ENCODE measurements around the gene FAM24B.
"Not testable (repeated sequence)": the region's sequence is repeated elsewhere in the genome, so short reads cannot be mapped to it uniquely, and the experiment has no call there.

Gene FAM24B

GRCh38 chr10:122859527-122859926, 19.9 kb downstream of the FAM24B start:
- in situ Hi-C loops (cut with MboI; ENCODE audit: low sequenced_read_pairs) = no loop called here

DNA sequence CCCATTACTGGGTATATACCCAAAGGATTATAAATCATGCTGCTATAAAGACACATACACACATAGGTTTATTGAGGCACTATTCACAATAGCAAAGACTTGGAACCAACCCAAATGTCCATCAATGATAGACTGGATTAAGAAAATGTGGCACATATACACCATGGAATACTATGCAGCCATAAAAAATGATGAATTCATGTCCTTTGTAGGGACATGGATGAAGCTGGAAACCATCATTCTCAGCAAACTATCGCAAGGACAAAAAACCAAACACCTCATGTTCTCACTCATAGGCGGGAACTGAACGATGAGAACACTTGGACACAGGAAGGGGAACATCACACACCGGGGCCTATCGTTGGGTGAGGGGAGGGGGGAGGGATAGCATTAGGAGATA, 21.3 kb downstream of the FAM24B start:
- in situ Hi-C loops (cut with MboI; ENCODE audit: low sequenced_read_pairs) = not testable (repeated sequence)

GRCh38 chr10:122856902-122857301, 22.5 kb downstream of the FAM24B start:
- in situ Hi-C loops (cut with MboI; ENCODE audit: low sequenced_read_pairs) = no loop called here

DNA sequence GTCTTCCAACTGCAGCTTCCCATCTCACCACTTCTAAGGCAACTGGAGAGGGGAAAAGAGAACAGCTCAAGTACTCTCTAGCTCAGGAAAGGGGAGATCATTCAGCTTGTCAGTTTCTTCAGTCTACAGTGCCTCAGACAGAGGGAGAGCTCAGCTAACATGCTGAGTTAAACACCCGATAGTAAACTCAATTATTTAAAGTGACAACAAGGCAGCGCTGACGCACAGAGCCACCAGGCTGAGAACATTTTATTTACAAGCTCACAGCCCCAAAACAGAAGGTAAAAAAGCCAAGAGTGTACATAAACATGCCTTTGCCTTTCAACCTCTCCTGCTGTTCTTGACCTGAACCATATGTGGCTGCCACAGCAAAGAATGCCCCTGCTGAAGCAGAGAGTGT, 23.6 kb downstream of the FAM24B start:
- in situ Hi-C loops (cut with MboI; ENCODE audit: low sequenced_read_pairs) = no loop called here

GRCh38 chr10:122854648-122855047, 24.7 kb downstream of the FAM24B start:
- in situ Hi-C loops (cut with MboI; ENCODE audit: low sequenced_read_pairs) = no loop called here

DNA sequence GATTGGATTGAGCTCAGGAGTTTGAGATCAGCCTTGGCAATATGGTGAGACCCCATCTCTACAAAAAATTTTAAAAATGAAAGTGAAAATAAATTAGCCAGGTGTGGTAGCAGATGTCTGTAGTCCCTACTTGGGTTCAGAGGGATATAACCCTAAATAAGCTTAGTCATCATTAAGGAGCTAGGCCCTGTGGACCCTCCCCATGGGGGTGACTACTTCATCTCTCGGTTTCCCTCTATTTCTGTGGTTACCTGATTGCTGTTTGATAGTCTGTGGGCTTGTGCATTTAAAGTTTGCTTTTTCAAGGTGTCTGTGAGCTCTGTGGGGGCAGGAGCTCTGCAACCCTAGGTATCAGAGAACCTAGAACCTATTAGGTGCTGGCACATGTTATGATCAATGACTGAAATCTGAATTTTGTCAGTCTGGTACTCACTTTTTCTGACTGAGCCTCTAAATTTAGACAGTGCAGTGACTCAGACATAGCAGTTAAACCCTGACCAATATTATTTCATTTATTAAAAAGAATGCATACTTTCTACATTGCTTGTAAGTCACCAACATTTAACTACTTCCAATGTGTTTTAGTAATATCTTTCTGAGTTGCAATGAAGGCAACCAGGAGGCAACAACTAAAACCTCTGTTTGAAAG, 25.6 kb downstream of the FAM24B start:
- in situ Hi-C loops (cut with MboI; ENCODE audit: low sequenced_read_pairs) = no loop called here

DNA sequence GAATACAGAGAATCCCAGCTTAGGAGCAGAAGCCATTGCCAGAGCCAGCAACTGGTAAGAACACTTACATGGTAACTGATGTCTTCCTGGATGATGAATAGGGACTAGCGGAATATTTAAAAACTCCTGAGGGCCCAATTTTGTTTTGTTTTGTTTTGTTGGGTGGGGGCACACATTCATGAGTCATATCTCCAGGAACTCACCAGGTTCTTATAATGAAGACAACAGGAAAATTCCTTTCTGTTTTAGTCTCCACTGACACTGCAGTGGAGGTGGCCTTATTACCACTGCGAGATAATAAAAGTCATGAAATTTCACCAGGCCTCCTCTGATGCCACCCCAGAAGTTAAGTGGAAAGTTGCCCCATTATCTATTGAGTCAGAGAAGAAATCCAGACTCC, 27.1 kb downstream of the FAM24B start:
- in situ Hi-C loops (cut with MboI; ENCODE audit: low sequenced_read_pairs) = no loop called here

GRCh38 chr10:122850705-122851640, 28.4 kb downstream of the FAM24B start:
- in situ Hi-C loops (cut with MboI; ENCODE audit: low sequenced_read_pairs) = no loop called here

DNA sequence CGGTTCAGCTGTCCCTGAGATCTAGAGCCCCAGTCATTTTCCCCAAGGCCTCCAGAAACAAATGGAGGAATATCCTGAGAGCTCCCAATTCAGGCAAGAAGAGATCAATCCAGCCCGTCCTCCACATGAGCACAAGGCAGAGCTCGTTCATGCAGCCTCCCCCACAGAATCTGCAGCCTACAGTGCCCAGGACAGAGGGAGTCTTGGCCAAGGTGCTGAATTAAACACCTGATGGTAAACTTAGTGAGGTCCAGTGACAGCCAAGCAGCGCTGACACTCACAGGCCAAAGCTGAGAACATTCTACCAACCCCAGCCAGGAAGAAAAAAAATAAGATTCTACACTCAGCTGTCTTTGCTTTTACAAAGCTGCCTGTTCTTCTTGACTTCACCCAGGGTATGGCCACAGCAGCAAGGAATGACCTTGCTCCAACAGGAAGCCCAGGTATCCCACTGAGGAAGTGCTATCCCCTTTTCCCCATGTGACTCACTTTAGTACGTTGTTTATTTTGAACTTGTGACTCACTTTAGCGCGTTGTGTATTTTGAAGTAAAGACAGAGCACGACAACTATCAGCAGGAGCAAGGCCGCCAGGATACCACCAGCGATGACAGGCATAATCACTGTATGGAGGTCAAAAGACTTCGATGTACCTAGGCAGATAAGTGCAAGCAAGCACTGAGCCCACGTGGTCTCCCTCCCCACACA, 29.3 kb downstream of the FAM24B start:
- in situ Hi-C loops (cut with MboI; ENCODE audit: low sequenced_read_pairs) = no loop called here

- in situ Hi-C loops (cut with MboI; ENCODE audit: low sequenced_read_pairs) = no loop called here
Observed at GRCh38 chr10:122849090-122849489, 30.3 kb downstream of the FAM24B start.

- in situ Hi-C loops (cut with MboI; ENCODE audit: low sequenced_read_pairs) = no loop called here
Observed at GRCh38 chr10:122847782-122848604, 31.4 kb downstream of the FAM24B start.

DNA sequence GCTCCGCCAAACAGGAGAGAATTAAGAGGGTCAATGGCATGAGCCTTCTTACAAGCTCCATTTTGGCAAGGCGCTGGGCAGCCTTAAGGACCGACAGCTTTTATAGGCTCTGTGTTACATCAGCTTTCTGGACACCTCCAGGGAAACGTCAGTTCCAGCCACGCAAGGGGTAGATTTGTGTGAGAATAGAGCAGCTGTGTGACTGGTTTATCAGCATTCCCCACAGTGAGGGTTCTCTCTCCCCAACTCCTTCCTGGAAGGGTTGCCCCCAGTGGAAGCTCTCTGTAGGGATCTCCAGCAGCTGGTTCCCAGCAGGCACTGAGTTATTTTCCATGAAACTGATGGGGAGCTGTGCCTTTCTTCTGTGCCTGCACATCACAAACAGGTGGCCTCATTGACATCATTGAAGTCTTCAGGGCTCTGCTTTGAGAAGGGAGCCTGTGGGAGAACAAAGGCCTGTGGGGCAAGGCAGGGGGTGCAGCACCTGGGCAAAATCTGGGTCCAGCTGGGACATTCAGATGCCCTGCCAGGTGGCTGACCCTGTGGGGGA, 33.5 kb downstream of the FAM24B start, which contains the start of gene CUZD1:
Gene CUZD1 (minus strand): TSS at position 75 of the 550 bp plus-strand sequence. CDS start 14 bp downstream, at position 61.
- in situ Hi-C loops (cut with MboI; ENCODE audit: low sequenced_read_pairs) = no loop called here

DNA sequence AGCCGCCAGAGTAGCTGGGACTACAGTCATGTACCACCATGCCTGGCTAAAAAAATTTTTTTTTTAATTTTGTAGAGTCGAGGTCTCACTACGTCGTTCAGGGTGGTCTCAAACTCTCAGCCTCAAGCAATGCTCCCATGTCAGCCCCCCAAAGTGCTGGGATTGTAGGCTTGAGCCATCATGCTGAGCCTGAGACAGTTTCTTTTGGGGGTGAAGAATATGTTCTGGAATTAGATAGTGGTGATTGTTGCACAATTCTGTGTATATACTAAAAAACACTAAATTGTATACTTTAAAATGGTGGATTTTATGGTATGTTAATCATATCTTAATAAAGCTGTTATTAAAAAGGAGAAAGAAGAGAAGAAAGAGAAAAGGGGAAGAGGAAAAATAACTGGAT, 35.2 kb downstream of the FAM24B start:
- in situ Hi-C loops (cut with MboI; ENCODE audit: low sequenced_read_pairs) = no loop called here

DNA sequence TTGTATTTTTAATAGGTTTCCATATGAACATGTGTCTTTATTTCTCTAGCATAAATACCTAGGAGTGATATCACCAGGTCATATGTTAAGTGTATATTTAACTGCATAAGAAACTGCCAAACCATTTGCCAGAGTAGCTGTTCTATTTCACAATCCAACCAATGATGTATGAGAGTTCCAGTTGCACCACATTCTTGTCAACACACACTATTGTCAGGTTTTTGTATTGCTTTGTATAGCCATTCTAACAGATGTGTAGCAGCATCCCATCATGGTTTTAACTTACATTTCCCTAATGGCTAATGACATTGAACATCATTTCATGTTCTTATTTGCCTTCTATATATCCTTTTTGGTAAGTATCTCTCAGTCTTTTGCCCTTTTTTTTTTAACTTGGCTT, 37.8 kb downstream of the FAM24B start:
- in situ Hi-C loops (cut with MboI; ENCODE audit: low sequenced_read_pairs) = no loop called here

- in situ Hi-C loops (cut with MboI; ENCODE audit: low sequenced_read_pairs) = no loop called here
Observed at GRCh38 chr10:122839505-122839904, 39.9 kb downstream of the FAM24B start.

DNA sequence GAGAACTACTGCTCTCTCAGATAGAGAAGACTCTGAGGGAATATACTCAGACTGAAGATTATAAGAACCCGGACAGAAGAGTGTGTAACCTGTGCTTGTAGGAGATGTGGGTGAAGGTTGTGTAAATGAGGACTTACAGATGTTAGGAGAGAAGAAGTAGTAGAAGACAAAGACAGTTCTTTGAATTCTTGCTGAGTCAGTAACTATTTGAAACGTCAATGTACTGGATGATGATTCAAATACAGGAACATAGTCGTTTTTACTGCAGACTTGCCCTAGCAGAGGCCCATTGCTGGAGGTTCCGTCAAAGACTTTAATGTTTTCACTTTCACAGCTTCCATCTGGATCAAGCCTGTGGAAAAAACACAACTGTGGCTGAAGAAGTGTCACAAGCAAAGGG, 40.5 kb downstream of the FAM24B start:
- in situ Hi-C loops (cut with MboI; ENCODE audit: low sequenced_read_pairs) = no loop called here

GRCh38 chr10:122835908-122836307, 43.5 kb downstream of the FAM24B start:
- in situ Hi-C loops (cut with MboI; ENCODE audit: low sequenced_read_pairs) = no loop called here

GRCh38 chr10:122830965-122831353, 48.4 kb downstream of the FAM24B start:
- in situ Hi-C loops (cut with MboI; ENCODE audit: low sequenced_read_pairs) = no loop called here

DNA sequence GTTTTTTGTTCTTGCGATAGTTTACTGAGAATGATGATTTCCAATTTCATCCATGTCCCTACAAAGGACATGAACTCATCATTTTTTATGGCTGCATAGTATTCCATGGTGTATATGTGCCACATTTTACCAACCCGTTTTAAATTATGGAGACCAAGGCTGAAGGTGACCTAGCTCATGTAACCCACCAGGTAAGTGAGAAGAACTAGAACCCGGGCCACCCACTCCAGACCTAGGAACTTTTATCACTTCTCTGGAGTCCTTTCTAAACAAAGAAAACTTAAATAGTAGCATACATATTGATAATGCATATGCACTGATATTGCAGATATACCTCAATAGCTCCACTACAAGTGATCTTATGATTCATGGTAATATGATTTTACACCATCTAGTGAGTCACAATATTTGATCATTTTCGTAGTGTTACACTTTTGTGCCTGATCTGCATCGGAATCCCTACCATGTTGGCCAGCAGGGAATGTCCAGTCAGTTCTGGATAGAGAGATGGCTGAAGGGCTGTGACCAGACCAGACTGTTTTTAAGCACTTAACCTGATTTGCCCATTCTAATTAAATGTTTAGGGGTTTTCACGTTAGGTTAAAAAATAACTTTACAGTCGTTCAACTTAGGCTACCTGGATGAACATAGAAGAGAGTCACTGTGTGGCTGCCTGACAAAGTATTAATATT, 49.0 kb downstream of the FAM24B start:
- in situ Hi-C loops (cut with MboI; ENCODE audit: low sequenced_read_pairs) = no loop called here

DNA sequence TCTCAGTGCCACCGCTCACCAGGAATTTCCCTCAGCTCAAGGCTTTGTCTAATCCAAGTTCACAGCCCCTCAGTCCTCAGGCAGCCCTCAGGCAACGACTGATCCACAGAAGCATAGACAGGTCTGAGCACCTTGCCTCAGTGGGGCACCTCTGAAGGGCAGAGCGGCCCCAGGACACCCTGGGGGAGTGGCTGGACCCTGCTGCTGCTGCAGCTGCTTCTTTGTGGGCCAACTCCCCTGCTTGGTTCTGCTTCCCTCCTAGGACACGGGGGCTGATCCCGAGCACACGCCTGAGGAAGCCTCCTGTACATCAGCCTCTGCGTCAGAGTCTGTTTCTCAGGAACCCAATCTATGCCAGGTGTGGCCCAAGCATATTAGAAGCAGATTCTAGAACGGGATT, 49.9 kb downstream of the FAM24B start:
- in situ Hi-C loops (cut with MboI; ENCODE audit: low sequenced_read_pairs) = no loop called here
